Nephron (organoid): ENCODE measurements around the gene PPAT.
A peak's percentile ranks its signal among the peaks of the same experiment; 100 is the strongest.
"Not testable (repeated sequence)": the region's sequence is repeated elsewhere in the genome, so short reads cannot be mapped to it uniquely, and the experiment has no call there.

Experiments used
- H3K27ac Mint-ChIP-seq, 3 experiments: 2 replicates each; pipeline ENCODE4 v1.8.0; 2020; ENCODE audit warnings: mixed read lengths in 3 of 3, mild to moderate bottlenecking in 2 of 3, moderate library complexity in 1 of 3
- H3K27me3 Mint-ChIP-seq: 2 replicates; pipeline ENCODE4 v1.8.0; 2021; ENCODE audit warnings: low read depth, mild to moderate bottlenecking, moderate library complexity, mixed read lengths
- H3K36me3 Mint-ChIP-seq: 2 replicates; pipeline ENCODE4 v1.8.0; 2020; ENCODE audit warnings: low read depth, mixed read lengths
- H3K4me1 Mint-ChIP-seq: 2 replicates; pipeline ENCODE4 v1.8.0; 2020; ENCODE audit warnings: mixed read lengths
- H3K4me3 Mint-ChIP-seq, 3 experiments: 2 replicates each; pipeline ENCODE4 v1.8.0; 2020; ENCODE audit warnings: mild to moderate bottlenecking in 3 of 3, mixed read lengths in 3 of 3, moderate library complexity in 2 of 3
- H3K9me3 Mint-ChIP-seq: 2 replicates; pipeline ENCODE4 v1.8.0; 2020; ENCODE audit warnings: mixed read lengths
- CTCF ChIP-seq, 3 experiments: fragments of 200-600 bp; sonication (generic); IDR thresholded peaks; one replicate each; pipeline ENCODE4 v1.5.0; 2021; ENCODE audit warnings: antibody characterized with exemption in 3 of 3; ENCODE audit not compliant: unreplicated experiment in 3 of 3

Gene PPAT

GRCh38 chr4:56463711-56464110, 28.3 kb upstream of the PPAT start:
- Mint-ChIP-seq H3K36me3 (peaks cover 34% of the 10 kb centered on the region), H3K4me1 (peaks cover 38% of the 10 kb centered on the region), H3K4me3 (no peak overlapping the region), H3K9me3 (no peaks in the 10 kb centered on the region), H3K27me3 (no peaks in the 10 kb centered on the region), H3K27ac (no peak overlapping the region)
- no peak for TF ChIP-seq CTCF (IDR thresholded peaks at IDR 0.05; ENCODE audit: unreplicated experiment in 3 of 3)

- no peaks in the 10 kb centered on the region for H3K9me3 Mint-ChIP-seq
- peaks cover 40% of the 10 kb centered on the region for H3K36me3 Mint-ChIP-seq
- no peak overlapping the region for H3K27ac Mint-ChIP-seq
- H3K27me3 Mint-ChIP-seq, result no peaks in the 10 kb centered on the region
- peaks cover 25% of the 10 kb centered on the region for H3K4me1 Mint-ChIP-seq
- no peak for TF ChIP-seq CTCF (IDR thresholded peaks at IDR 0.05; ENCODE audit: unreplicated experiment in 3 of 3)
- H3K4me3 Mint-ChIP-seq, result peak overlapping the region in 1 of 3 experiments; percentile 2
These were observed 26.7 kb upstream of the PPAT start for GRCh38 chr4:56462157-56462556.

- H3K4me1 Mint-ChIP-seq, result peaks cover 9% of the 10 kb centered on the region
- no peaks in the 10 kb centered on the region for H3K27me3 Mint-ChIP-seq
- no peaks in the 10 kb centered on the region for H3K9me3 Mint-ChIP-seq
- no peak for TF ChIP-seq CTCF (IDR thresholded peaks at IDR 0.05; ENCODE audit: unreplicated experiment in 3 of 3)
- peaks cover 57% of the 10 kb centered on the region for H3K36me3 Mint-ChIP-seq
- H3K27ac Mint-ChIP-seq, result no peak overlapping the region
- H3K4me3 Mint-ChIP-seq, result no peak overlapping the region
These were observed 24.7 kb upstream of the PPAT start for GRCh38 chr4:56460085-56460484.

GRCh38 chr4:56450342-56450741, 14.9 kb upstream of the PPAT start:
- Mint-ChIP-seq H3K27me3 (no peaks in the 10 kb centered on the region), H3K4me1 (no peaks in the 10 kb centered on the region), H3K4me3 (no peak overlapping the region), H3K9me3 (no peaks in the 10 kb centered on the region), H3K36me3 (peaks cover 87% of the 10 kb centered on the region), H3K27ac (no peak overlapping the region)
- TF ChIP-seq CTCF (IDR thresholded peaks at IDR 0.05; ENCODE audit: unreplicated experiment in 3 of 3), result no peak

GRCh38 chr4:56449475-56449874, 14.1 kb upstream of the PPAT start:
- H3K4me3 Mint-ChIP-seq, H3K27me3 Mint-ChIP-seq, H3K4me1 Mint-ChIP-seq, H3K27ac Mint-ChIP-seq, H3K9me3 Mint-ChIP-seq: not testable (repeated sequence)
- peaks cover 86% of the 10 kb centered on the region for H3K36me3 Mint-ChIP-seq

- H3K27me3 Mint-ChIP-seq, result no peaks in the 10 kb centered on the region
- no peak for TF ChIP-seq CTCF (IDR thresholded peaks at IDR 0.05; ENCODE audit: unreplicated experiment in 3 of 3)
- H3K36me3 Mint-ChIP-seq, result peaks cover 84% of the 10 kb centered on the region
- H3K4me1 Mint-ChIP-seq, result no peaks in the 10 kb centered on the region
- H3K9me3 Mint-ChIP-seq, result no peaks in the 10 kb centered on the region
- no peak overlapping the region for H3K27ac Mint-ChIP-seq
- H3K4me3 Mint-ChIP-seq, result no peak overlapping the region
These were observed 12.9 kb upstream of the PPAT start for GRCh38 chr4:56448301-56448700.
